NCI-H1436 (cell line): Measurements from ENCODE around the gene BTBD2.

Source experiments
- DNase-seq: peaks from one replicate; lab custom pipeline; 2025; lab: John Stamatoyannopoulos, UW

BTBD2 gene

GRCh38 chr19:2015608-2015950 is at the start of gene BTBD2:
TSS of gene BTBD2 (minus strand) at chr19:2015714. CDS start at chr19:2015703, 11 bp downstream.
- DNase-seq, result peak; percentile 74

GRCh38 chr19:2064788-2065524 is 49.4 kb upstream of the BTBD2 start:
- DNase-seq, result no peak

- DNase-seq, result no peak
Measured at GRCh38 chr19:2064395-2064787, 48.9 kb upstream of the BTBD2 start.

- no peak for DNase-seq
Measured at GRCh38 chr19:2063824-2064223, 48.3 kb upstream of the BTBD2 start.

GRCh38 chr19:2062770-2063169 is 47.3 kb upstream of the BTBD2 start:
- DNase-seq, result no peak

GRCh38 chr19:2062389-2062729 is 46.8 kb upstream of the BTBD2 start:
- no peak for DNase-seq

GRCh38 chr19:2061495-2062388 is 46.2 kb upstream of the BTBD2 start:
- peak; percentile 99 for DNase-seq

- DNase-seq, result peak; percentile 36
Measured at GRCh38 chr19:2060884-2061494, 45.5 kb upstream of the BTBD2 start.

- no peak for DNase-seq
Measured at GRCh38 chr19:2059422-2060201, 44.1 kb upstream of the BTBD2 start.

GRCh38 chr19:2058570-2059421 is 43.3 kb upstream of the BTBD2 start:
- no peak for DNase-seq

- DNase-seq, result no peak
Measured at GRCh38 chr19:2057484-2058469, 42.3 kb upstream of the BTBD2 start.

GRCh38 chr19:2056837-2057192 is 41.3 kb upstream of the BTBD2 start:
- no peak for DNase-seq

- DNase-seq, result peak; percentile 32
Measured at GRCh38 chr19:2055931-2056836, 40.7 kb upstream of the BTBD2 start.

GRCh38 chr19:2054763-2055162 is 39.2 kb upstream of the BTBD2 start:
- no peak for DNase-seq

GRCh38 chr19:2053601-2054389 is 38.3 kb upstream of the BTBD2 start:
- DNase-seq, result no peak

- peak; percentile 32 for DNase-seq
Measured at GRCh38 chr19:2051773-2052704, 36.5 kb upstream of the BTBD2 start.
